Activated CD8-positive, alpha-beta T cell treated with anti-CD3 and anti-CD28 coated beads for 36 hours (primary cell): ENCODE measurements around the gene HBS1L. TPM values are rescaled to one million over a fixed set of nuclear protein-coding genes. Genes with fewer than 3 reads are reported as not detected.
A peak's percentile ranks its signal among the peaks of the same experiment; 100 is the strongest.

Experiments used
- ATAC-seq: fragments of 200-7000 bp; cut with Tn5 transposase; one replicate; pipeline ENCODE4 v1.10.0; 2021; ENCODE audit warnings: mild to moderate bottlenecking, moderate library complexity
- CTCF ChIA-PET: fragments of 350-600 bp; sonication (Branson Sonifier 250); formaldehyde crosslinking; loops from one replicate; lab custom pipeline; 2021; ENCODE audit warnings: antibody characterized with exemption; lab: Charles Lee
- POLR2A ChIA-PET: fragments of 350-600 bp; sonication (Branson Sonifier 250); formaldehyde crosslinking; loops from one replicate; lab custom pipeline; 2021; ENCODE audit warnings: antibody characterized with exemption; lab: Charles Lee
- DNase-seq: peaks from one replicate; pipeline ENCODE4 v3.0.0-alpha.2; 2020
- H3K27ac Mint-ChIP-seq: one replicate; pipeline ENCODE4 v1.8.0; 2021; ENCODE audit warnings: mild to moderate bottlenecking, mixed read lengths
- H3K27me3 Mint-ChIP-seq: one replicate; pipeline ENCODE4 v1.8.0; 2021; ENCODE audit warnings: mixed read lengths
- H3K36me3 Mint-ChIP-seq: one replicate; pipeline ENCODE4 v1.8.0; 2021; ENCODE audit warnings: low read depth, mixed read lengths
- H3K4me1 Mint-ChIP-seq: one replicate; pipeline ENCODE4 v1.8.0; 2021; ENCODE audit warnings: low read depth, mixed read lengths
- H3K4me3 Mint-ChIP-seq: one replicate; pipeline ENCODE4 v1.8.0; 2021; ENCODE audit warnings: mild to moderate bottlenecking, moderate library complexity, mixed read lengths
- H3K9me3 Mint-ChIP-seq: one replicate; pipeline ENCODE4 v1.8.0; 2021; ENCODE audit warnings: mixed read lengths
- intact Hi-C: fragments of 100-400 bp; cut with micrococcal nuclease; formaldehyde crosslinking; loops from one replicate; pipeline ENCODE4 v1.10.0; 2022
- total RNA-seq, 2 experiments: library from RNA; stranded (reverse); gene quantifications; one replicate each; pipeline ENCODE4 v1.2.3, GENCODE V29; 2021
- TF ChIP-seq, protein P1 (sequence below): fragments of 200-600 bp; IDR thresholded peaks from one replicate; pipeline ENCODE4 v1.8.0; 2022; ENCODE audit warnings: antibody characterized with exemption, mild to moderate bottlenecking

Gene HBS1L
- total RNA-seq, 2 experiments from 2014 or later = 146 to 147 TPM

DNA sequence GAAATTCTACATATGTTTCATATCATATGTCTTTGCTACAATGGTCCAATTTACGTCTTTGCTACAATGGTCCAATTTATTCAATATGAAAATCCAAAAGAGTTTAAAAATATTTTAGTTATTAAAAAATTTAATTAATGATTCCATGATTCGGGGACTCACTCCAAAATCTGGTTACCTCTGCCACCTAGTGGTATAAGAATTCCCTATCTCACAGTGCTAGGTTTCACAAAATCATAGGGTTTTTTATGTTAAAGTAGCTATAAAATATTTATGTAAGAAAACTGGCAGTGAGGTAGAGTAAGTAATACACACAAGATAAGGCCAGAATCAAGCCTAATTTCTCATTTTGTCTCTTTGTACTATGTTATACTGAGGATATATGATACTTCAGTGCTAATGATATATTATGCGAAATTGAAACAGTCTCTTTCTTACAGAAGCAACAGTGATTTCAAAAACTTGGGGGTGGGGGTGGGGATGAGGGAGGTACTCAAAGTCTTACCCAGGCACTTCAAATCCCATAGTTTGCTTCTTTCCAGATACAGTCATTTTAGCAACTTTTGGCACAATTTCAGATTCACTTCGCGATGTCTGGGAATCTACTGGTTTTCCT lies 52.3 kb downstream of the HBS1L start:
- H3K27ac Mint-ChIP-seq = no peak overlapping the region
- H3K36me3 Mint-ChIP-seq = peaks cover 17% of the 10 kb centered on the region
- POLR2A ChIA-PET = no interaction called here
- ATAC-seq (no peak), DNase-seq (no peak)
- H3K4me1 Mint-ChIP-seq = peaks cover 22% of the 10 kb centered on the region
- H3K27me3 Mint-ChIP-seq = no peaks in the 10 kb centered on the region
- intact Hi-C loops = no loop called here
- CTCF ChIA-PET = interaction anchor here (0.6 to 1.5 kb wide), 8 partner anchors 9 to 141 kb away, joined by 3 to 8 read pairs (median 4); partner anchors contain the start of gene HBS1L
- no peaks in the 10 kb centered on the region for H3K9me3 Mint-ChIP-seq
- TF ChIP-seq, protein P1, sequence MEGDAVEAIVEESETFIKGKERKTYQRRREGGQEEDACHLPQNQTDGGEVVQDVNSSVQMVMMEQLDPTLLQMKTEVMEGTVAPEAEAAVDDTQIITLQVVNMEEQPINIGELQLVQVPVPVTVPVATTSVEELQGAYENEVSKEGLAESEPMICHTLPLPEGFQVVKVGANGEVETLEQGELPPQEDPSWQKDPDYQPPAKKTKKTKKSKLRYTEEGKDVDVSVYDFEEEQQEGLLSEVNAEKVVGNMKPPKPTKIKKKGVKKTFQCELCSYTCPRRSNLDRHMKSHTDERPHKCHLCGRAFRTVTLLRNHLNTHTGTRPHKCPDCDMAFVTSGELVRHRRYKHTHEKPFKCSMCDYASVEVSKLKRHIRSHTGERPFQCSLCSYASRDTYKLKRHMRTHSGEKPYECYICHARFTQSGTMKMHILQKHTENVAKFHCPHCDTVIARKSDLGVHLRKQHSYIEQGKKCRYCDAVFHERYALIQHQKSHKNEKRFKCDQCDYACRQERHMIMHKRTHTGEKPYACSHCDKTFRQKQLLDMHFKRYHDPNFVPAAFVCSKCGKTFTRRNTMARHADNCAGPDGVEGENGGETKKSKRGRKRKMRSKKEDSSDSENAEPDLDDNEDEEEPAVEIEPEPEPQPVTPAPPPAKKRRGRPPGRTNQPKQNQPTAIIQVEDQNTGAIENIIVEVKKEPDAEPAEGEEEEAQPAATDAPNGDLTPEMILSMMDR = peak; percentile 73
- no peak overlapping the region for H3K4me3 Mint-ChIP-seq

DNA sequence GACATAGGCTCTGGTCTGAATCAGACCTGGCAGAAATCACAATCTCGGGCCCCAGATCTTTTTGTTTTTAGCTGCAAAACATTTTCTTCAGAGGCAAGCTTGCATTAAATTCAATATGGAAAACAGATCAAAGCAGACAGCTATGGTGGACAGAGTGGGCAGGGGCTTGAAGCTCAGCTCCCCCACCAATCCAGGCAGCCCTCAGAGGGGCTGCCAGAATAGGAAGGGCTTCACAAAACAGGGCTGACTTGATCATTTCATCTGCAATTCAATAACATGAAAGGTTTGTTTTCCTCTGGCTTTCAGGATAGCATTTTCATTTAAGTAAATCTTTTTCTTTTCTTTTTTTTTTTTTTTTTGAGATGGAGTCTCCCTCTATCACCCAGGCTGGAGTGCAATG lies 55.5 kb downstream of the HBS1L start:
- intact Hi-C loops = no loop called here
- DNase-seq = no peak
- H3K4me1 Mint-ChIP-seq = peaks cover 28% of the 10 kb centered on the region
- TF ChIP-seq, protein P1 = no peak
- ATAC-seq = no peak
- H3K36me3 Mint-ChIP-seq = peaks cover 35% of the 10 kb centered on the region
- CTCF ChIA-PET = interaction anchor here (0.6 kb wide), 1 partner anchor 196 kb away, joined by 3 read pairs; no protein-coding TSS in a partner anchor
- no peak overlapping the region for H3K27ac Mint-ChIP-seq
- no peaks in the 10 kb centered on the region for H3K9me3 Mint-ChIP-seq
- POLR2A ChIA-PET = interaction anchor here (1.1 kb wide), 1 partner anchor 184 kb away, joined by 3 read pairs; no protein-coding TSS in a partner anchor
- no peaks in the 10 kb centered on the region for H3K27me3 Mint-ChIP-seq
- H3K4me3 Mint-ChIP-seq = no peak overlapping the region

DNA sequence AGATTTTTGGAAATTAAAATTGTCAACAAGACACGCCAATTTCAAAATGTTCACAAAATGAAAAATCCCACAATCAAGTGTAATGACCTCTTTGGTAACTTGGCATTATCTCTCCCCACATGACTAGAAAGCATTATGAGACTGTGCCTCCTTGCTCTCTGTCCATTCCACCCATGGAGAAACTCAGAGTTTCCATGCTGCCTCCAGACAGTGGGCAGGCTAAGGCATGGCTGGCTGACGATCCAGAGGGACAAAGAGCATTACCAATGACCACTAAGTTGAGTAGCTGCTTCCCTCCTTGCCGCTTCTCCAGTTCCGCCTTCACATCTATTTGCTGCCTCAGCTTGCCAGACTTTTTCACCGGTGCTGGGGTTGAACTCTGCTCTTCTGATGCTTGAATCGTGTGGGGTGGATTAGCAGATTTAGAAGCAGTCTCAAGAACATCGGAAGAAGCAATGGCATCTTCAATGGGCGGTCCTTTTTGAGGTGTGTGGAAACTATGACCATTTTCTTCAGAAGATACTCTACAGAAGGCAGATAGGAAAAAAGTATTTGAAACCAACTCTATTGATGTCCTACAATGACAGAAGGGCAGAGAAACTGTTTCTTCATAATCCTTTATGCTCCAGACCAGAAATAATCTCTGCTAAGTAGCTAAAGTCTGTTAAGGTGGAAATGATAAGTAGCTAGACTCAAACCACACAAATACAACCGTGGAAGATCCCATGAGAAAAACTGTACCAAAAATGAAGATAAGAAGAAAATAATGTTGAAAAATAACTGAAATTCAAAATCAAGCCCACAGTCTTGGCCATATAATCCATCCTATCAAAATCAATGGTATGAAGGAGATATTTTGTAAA lies 57.3 kb downstream of the HBS1L start:
- TF ChIP-seq, protein P1 = no peak
- peaks cover 21% of the 10 kb centered on the region for H3K4me1 Mint-ChIP-seq
- peak overlapping the region; percentile 75 for H3K27ac Mint-ChIP-seq
- intact Hi-C loops = no loop called here
- DNase-seq (peak; percentile 17), ATAC-seq (peak; percentile 72)
- no peaks in the 10 kb centered on the region for H3K27me3 Mint-ChIP-seq
- no peak overlapping the region for H3K4me3 Mint-ChIP-seq
- POLR2A ChIA-PET = interaction anchor here (0.6 kb wide), 1 partner anchor 187 kb away, joined by 3 read pairs; no protein-coding TSS in a partner anchor
- peaks cover 40% of the 10 kb centered on the region for H3K36me3 Mint-ChIP-seq
- H3K9me3 Mint-ChIP-seq = no peaks in the 10 kb centered on the region
- CTCF ChIA-PET = interaction anchor here (0.9 to 1.1 kb wide), 2 partner anchors 147 to 204 kb away, joined by 3 read pairs; no protein-coding TSS in a partner anchor

DNA sequence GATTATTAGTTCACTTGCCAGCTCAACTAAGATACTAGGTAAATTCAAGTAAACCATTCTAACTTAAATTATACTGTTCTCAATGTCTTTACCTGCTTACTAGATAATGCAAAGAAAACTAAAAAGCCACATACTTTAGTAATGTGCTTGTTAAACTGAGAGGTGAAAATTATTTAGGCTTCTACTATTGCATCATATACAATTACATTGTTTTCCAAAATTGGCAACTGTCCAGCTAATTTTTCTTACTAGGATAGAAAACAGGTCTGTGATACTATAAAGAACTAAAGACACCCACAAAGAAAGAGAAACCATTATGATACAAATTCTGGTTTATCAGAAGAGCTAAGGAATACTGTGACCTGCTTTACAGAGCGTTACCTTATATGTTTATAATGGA lies 59.1 kb downstream of the HBS1L start:
- intact Hi-C loops = no loop called here
- POLR2A ChIA-PET = interaction anchor here (0.6 kb wide), 1 partner anchor 253 kb away, joined by 3 read pairs; no protein-coding TSS in a partner anchor

More for the DNA sequence above, 59.1 kb downstream of the HBS1L start:
- no peak overlapping the region for H3K4me3 Mint-ChIP-seq
- H3K9me3 Mint-ChIP-seq = no peaks in the 10 kb centered on the region
- no peaks in the 10 kb centered on the region for H3K27me3 Mint-ChIP-seq
- ATAC-seq (no peak), DNase-seq (no peak)
- CTCF ChIA-PET = interaction anchor here (0.9 to 2.2 kb wide), 3 partner anchors 10 to 17 kb away, joined by 3 to 8 read pairs (median 3); no protein-coding TSS in a partner anchor
- peaks cover 38% of the 10 kb centered on the region for H3K36me3 Mint-ChIP-seq
- peaks cover 20% of the 10 kb centered on the region for H3K4me1 Mint-ChIP-seq
- TF ChIP-seq, protein P1 = no peak
- no peak overlapping the region for H3K27ac Mint-ChIP-seq
